ELR (cell line): ENCODE results near the gene ARHGEF5.
"Not testable (repeated sequence)": the region's sequence is repeated elsewhere in the genome, so short reads cannot be mapped to it uniquely, and the experiment has no call there.

Experiments
- DNase-seq: peaks from one replicate; pipeline ENCODE4 v3.0.0-alpha.2; 2015; ENCODE audit warnings: low read depth

The ARHGEF5 gene

DNA sequence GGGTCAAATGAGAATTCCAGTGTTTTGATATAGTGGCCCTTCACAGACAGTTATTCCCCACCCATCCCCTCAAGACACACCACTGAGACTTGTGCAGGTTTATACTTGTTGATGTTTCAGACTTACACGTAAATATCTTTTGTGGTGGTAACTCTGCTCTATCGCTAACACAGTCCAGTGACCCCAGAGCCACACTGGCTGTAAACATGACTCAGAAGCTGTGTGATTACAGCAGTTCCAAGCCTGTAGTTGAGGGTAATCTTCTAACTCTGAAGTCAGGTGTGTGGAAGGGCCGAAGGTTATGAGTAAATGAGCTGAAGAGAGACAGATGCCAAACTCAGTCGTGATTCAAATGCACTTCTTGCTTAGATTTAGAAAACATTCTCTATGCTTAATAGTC lies 28.9 kb downstream of the ARHGEF5 start:
- no peak for DNase-seq

DNA sequence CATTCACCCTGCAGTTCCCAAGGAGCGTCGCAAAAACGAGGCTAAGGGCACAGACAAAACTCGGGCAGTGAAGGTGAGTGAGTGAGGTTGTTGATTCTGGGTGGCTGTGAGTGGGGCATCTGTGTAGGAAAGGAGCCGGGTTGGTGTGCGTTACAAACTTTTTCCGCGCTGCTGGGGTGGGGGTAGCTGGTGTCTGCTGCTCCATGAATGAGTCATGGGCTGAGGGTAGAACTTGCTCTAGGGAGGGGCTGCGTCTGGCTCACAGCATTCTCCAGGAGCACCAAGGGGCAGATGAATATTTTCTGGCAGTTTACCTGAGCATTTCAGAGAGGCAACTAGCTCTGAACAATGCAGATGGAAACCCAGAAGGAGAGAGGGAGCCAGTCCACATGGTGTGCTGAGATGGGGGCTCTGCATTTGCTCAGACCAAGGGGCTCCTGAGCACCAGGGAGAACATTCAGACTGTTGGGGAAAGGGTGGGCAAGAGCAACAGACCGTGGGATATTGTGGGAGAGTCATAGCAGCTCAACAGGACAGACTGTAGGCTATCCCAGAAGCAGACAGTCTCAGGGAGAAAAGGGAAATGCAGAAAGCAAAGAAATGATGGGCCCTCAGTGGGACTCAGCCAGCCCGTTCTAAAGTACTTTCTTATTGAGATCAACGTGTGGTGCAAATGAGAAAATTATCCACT lies 29.5 kb downstream of the ARHGEF5 start:
- DNase-seq, result no peak

DNA sequence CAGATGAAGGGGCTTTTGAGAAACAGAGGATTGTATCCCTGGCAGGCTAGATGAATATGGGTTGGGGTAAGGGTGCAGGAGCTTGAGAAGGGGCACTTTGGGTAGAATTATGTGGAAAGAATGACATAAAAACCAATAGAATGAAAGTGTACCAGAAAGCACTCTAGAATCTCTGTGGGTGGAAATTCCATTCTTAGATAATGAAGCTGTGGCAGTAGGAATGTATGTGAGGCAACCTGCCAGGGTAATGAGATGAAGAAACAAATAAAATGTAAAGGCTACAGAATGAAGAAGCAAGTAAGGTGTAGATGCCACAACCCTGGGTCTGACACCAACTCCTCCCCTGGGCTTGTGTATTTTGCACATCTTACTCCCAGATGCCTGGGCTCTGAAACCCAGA lies 31.5 kb downstream of the ARHGEF5 start:
- no peak for DNase-seq

DNA sequence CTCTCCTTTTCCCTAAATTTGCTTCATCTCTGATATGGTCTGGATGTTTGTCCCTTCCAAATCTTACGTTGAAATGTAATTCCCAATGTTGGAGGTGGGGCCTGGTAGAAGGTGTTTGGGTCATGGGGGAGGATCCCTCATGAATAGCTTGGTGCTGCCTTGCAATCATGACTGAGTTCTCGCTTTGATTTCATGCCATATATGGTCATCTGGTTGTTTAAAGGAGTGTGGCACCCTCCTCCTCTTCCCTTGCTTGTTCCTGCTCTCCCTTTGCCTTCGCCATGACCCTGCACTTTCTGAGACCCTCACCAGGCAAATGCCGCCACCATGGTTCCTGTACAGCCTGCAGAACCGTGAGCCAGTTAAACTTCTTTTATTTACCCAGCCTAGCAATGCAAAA lies 33.7 kb downstream of the ARHGEF5 start:
- no peak for DNase-seq

DNA sequence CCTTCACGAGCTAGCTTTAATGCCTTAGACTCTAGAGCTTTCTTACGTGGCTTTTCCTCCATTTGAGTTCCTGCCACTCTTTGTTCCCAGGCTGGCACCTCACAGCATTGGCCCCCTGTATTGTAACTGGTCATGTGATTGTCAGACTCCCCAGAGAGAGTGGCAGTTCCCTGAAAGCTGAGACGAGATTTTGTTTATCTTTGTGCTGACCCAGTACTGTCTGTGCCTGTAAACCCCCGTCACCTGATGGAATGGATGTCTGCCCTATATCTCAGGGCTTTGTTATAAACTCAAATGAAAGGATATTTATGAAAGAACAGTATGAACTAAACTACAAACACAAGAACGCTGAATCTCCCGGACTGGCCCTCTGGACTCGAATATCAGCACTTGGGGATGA lies 35.3 kb downstream of the ARHGEF5 start:
- no peak for DNase-seq

DNA sequence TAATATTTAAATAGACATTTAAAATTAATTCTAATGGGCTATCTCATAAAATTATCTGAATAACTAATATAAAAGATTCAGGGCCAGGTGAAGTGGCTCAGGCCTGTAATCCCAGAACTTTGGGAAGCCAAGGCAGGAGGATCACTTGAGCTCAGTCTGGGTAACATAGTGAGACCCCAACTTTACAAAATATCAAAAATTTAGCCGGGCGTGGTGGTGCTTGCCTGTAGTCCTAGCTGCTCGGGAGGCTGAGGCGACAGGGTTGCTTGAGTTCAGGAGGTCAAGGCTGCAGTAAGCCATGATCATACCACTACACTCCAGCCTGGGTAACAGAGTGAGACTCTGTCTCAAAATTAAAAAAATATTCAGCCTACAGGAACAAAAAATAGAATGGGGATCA lies 35.8 kb downstream of the ARHGEF5 start:
- no peak for DNase-seq

DNA sequence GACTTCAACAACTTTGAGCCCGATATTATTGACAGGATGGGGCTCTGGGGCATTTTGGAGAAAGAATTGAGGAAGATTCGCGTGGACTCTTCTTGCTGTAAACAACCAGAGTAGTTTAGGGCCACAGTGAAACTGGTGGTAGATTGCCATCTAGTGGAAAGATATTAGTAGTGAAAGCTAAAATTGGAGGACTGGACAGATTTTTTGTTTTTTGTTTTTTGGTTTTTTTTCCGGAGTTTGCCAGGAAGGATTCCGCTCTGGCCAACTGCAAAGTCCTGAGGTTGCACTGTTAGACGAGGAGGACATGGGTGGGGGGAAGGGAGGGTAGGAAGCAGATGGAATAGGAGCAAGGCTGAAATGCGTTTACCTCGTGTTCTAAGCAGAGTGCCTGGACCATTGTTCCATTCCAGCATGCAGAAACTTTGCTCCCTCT lies 36.6 kb downstream of the ARHGEF5 start:
- peak; percentile 54 for DNase-seq

DNA sequence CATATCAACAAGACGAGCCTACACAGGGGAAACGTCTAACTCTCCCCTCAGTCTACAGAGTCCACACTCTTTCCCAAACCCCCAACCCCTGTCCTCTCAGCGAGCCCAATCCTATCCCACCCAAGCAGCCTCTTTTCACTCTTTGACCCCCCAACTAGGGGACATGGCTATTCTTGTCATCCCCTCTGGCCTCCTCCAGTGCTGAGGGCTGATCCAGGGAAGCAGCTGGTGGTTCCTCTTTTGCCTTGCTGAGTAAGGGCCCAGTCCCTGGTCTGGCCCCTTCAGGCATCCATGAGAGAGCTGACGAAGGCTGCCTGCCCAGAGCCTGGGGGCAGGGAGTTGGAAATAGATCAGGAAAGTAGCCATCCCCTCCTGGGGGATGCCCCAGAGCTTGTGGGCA lies 41.9 kb downstream of the ARHGEF5 start:
- DNase-seq, result no peak

DNA sequence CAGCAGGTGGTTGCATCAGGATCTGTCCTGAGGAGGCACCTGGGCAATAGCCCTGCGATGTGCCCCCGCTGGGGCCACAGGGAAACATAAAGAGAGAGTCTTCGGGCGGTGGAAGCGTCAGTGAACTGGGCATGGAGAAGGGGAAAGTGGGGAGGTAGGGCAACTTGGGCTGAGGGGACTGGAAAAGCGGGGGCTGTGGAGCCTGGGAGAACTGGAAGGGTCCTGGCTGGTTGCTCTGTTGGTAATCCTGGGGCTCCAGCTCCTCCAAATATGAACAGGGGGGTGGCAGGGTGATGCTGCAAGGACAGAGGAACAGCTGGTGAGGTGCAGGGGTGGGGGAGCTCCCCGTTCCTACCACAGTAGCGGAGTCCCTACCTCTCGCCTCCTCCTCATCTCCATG lies 43.1 kb downstream of the ARHGEF5 start:
- DNase-seq, result no peak

DNA sequence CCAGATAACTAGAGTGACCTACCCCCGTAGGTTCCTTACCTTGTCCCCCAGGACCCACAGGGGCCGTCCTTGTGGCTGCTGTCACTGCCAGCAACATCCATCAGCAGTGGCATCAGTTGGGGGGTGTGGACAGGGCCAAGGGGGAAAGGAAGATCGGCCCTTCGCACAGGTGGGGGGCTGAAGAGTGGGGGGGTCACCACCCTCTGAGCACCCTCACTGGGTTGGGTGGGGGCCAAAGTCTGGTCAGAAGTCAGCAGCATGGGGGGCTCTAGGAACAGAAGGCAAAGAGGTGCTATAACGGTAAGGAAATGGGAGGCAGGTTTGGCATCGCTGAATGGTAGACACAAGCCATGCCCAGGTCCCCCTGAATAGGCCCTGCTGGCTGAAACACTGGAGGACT lies 43.7 kb downstream of the ARHGEF5 start:
- no peak for DNase-seq

DNA sequence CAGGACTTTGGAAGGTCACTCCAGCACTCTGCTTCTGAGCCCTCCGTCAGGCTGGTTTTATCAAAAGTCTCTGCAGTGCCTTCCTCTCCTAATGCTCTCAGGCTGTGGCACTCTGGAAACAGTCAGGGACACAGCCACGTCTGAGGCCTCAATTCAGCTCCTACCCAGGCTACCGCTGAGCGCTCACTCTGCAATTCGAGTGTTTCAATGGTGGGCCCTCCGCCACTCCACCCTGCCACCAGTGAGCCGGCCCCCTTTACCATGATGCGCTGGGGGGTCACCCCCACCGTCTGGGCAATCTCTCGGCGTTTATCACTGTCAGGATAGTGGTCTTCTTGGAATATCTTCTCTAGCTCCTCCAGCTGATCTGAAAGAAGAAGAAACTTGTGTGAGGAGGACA lies 44.7 kb downstream of the ARHGEF5 start:
- no peak for DNase-seq

DNA sequence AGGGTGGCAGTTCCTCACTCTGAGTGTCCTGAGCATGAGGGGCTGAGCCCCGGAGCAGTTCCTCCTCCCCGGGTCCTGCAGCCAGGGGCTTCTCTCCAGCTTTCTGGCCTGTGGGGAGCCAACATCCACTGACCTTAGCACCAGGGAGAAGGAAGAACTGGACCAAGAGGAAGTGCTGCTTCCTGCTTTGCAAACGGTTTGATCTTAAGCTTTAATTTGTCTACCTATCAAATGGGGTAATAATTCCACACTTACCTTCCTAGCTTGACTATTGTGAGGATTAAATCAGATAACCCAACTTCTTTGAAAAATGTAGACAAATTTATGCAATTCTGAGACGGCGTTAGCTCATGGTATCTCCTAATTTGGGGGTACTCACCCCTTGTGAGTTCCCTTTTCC lies 46.3 kb downstream of the ARHGEF5 start:
- no peak for DNase-seq

DNA sequence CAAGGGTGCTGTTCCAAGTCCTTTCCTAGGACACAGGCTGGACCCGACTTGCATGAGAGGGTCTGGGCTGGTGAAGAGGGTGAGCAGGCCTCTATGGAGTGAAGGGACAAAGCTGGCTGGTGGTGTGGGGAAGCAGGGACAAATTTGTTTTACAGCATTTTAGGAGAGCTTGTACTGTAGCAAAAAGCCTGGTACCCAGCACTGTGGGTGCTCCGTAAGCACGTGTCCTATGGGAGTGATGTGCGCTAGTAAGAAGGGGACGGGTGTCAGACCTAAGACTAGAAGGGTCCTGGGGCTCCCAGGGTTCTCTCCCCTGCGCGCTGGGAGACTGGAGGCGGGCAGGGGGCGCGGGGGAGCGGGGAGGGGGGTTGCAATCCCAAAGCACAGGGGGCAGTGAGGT lies 47.9 kb downstream of the ARHGEF5 start:
- no peak for DNase-seq

DNA sequence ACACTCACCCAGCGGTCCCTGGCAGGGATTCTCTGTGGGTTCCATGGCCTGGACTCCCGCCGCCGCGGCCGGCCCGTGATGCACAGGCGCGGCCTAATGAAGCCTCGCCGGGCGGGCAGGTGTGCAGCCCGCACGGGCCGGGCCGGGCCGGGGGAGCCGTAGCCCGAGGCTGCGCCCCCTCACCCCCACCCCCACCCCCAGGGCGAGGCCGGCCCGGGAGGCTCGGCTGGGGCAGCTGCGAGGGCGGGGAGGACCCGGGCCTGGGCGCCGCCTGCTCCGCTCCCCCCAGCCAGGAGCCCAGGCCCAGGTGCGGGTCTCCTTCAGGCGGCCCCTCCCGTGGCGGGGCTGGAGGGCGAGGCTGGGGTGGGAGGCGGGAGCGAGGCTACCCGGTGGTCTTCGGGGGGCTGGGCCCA lies 48.5 kb downstream of the ARHGEF5 start, which contains the start of gene NOBOX:
NOBOX (minus strand) TSS at position 45 of the 413 bp plus-strand sequence.
- no peak for DNase-seq

DNA sequence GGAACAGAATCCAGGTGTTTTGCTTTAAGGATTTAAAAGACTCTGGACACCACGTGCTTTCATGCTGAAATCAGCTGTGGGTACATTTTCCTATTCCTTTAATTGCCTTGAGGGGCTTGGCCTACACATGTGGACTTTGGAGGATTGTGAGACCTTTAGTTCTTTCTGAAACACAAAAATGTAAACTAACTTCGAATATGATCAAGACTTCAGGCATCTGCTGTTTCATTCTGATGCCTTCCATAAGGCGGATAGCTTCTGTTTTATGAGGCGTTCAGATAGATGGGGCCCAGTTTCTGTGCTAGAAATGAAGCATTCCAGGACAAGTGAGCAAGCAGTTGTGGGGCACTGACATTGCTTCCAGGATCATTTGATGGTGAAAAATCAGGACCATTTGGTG lies 49.7 kb downstream of the ARHGEF5 start:
- DNase-seq, result no peak

DNA sequence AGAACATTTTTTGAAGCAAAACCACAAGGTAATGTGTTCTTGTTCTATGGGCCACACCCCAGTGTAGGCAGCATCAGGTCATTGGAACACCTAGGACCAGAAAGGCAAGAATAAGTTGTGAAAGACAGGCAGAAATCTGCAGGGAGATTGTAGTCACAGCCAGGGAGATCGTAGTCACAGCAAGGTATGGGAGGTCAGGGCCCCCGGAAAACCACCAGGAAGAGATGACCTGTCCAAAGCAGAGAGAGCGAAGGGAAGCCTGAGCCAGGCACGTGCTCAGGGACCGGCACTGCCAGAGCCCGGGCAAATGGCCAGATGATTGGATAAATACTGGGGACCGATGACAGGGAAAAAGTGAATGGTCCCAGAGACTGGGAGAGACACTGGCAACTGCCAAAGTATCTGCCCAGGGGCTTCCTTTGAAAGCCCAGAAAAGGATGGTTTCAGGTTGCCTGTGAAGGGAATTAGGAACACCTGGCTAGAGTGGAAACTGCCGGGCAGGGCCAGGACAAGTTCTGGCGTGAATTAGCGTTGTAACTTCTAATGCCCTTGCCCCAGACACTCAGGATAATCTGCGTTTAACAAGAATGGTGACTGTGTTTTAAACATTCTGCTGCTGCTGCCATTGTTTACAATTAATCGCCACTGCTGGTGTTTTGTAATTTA lies 52.2 kb downstream of the ARHGEF5 start:
- no peak for DNase-seq

DNA sequence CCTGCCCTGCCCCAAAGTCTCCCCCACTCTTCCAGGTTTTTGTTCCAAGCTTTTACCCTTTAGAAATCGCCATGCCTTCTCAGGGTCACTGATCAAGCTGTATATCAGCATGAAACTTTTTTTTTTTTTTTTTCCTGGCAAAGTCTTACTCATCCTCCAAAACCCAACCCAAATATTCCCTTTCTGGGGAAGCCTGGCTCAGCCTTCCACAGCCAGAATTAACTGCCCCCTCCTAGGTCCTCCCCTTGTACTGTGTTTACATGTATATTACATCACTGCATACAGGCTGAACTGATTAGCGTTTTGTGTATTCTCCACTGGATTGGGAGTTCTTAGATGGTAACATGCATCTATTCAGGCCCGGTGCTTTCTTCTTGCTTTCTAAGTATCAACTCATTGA lies 52.9 kb downstream of the ARHGEF5 start:
- DNase-seq, result no peak

DNA sequence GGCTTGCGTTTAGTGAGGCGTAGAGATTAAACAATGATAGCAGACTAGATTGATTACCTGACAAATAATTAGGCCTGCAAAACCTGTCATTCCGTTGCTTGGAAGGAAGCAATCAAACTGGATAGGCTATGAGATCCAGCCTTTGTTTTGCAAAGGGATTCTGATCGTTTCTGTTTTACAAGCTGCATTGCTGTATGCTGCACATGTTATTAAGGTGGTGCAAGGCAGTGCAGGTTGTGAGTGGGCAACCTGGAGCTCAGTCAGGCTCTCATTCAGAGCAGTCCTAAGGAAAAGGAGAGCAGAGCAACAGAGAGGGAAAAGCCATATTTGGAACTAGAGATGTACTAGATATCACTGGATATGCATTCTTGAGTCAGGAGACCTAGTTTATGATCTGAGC lies 55.2 kb downstream of the ARHGEF5 start:
- no peak for DNase-seq

DNA sequence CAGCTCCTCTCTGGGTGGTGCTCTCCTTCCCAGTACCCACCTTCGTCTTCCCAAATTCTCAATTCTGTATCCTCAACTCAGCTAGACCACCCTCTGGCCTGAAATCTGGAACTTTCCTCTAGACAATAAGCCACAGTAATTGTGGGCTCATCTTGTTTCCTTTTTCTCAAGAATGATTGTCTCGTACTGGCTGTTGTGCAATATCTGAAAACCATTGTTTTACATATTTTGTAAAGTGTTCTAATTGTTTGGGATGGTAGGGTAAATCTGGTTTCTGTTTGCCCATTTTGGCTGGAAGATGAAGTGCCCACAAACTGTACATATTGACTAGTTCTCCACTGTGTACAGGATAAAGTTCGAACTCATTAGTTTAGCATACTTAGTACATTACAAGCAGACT lies 59.6 kb downstream of the ARHGEF5 start:
- DNase-seq, result no peak

DNA sequence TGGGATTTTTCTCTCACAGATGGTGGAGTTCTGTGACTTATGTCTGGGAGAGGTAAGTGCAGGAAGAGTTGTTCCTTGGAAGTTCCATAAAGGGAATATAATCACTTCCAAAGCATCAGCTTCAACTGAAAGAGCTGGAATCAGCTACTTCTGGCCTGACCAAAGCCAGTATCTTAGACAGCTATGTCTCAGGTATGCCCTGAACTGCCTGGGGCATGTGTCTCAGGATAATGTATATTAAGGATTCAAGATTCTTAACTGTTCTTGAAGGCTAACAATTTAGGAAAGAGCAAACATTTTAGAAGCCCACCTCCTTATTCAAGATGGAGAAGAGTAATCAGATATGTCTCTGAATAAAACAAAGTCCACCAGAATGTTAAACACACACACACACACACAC lies 60.7 kb downstream of the ARHGEF5 start:
- no peak for DNase-seq

DNA sequence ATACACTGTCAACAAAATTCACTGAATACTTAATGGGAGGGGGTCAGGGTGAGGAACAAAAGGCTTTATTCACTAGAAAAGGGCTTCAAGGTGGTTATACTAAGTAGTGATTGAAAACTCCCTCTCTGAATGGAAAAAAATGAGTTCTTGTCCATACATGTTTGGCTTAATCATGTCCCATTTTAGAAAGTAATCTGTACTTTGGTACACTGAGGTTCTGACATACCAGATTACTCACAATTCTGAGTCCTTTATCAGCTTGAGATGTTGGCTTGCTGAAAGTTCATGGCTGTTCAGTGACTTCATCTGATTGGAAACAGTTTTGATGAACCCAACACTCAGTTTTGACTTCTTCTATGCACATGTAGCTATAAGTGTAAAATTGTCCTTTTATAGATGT lies 61.1 kb downstream of the ARHGEF5 start:
- DNase-seq, result no peak

DNA sequence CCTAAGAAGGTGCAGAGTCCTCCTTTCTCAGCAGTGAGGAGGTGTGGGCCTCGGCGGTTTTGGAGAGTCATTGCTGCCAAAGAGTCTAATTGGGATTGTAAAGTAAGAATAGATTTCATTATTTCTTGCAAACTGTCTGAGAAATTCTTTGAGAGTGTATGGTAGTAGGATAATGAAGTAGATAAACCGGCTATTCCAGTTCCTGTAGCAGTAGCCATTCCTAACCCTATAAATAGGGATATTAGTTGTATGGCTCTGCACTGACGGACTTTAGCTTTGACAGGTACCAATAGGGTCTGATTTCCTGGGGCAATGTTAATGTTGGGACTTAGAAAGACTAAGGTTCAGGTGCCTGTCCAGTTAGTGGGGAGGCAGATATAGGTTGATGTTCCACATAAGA lies 63.7 kb downstream of the ARHGEF5 start:
- DNase-seq, result not testable (repeated sequence)

DNA sequence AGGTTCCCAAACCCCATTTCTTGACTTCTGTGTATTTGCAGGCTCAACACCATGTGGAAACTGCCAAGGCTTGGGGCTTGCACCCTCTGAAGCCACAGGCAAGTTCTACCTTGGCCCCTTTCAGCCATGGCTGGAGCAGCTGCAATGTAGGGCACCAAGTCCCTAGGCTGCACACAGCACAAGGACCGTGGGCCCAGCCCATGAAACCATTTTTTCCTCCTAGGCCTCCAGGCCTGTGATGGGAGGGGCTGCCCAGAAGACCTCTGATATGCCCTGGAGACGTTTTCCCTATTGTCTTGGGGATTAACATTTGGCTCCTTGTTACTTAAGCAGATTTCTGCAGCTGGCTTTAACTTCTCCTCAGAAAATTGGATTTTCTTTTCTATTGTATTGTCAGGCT lies 72.3 kb downstream of the ARHGEF5 start:
- DNase-seq, result not testable (repeated sequence)

DNA sequence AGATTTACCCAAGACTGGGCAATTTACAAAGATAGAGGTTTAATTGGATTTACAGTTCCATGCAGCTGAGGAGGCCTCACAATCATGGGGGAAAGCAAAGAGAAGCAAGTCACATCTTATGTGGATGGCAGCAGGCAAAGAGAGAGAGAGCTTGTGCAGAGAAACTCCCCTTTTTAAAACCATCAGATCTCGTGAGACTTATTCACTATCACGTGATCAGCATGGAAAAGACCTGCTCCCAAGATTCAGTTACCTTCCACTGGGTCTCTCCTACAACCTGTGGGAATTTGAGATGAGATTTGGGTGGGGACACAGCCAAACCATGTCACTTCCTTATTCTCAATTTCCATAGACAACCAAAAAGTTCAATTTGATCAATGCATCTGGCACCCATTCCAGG lies 73.2 kb downstream of the ARHGEF5 start:
- no peak for DNase-seq
